NAMALWA (cell line): Measurements from ENCODE around the gene GRB10.

Experiments
- DNase-seq: peaks from one replicate; pipeline ENCODE4 v3.0.0-alpha.2; 2015; ENCODE audit warnings: low spot score

Gene GRB10

GRCh38 chr7:50803359-50804337 is 21.0 kb upstream of the GRB10 start:
- no peak for DNase-seq

GRCh38 chr7:50801907-50802306 is 19.2 kb upstream of the GRB10 start:
- DNase-seq = no peak

GRCh38 chr7:50799873-50800272 is 17.2 kb upstream of the GRB10 start:
- no peak for DNase-seq

GRCh38 chr7:50798126-50798525 is 15.4 kb upstream of the GRB10 start:
- DNase-seq = no peak

GRCh38 chr7:50795831-50796230 is 13.1 kb upstream of the GRB10 start:
- DNase-seq = no peak

- DNase-seq = no peak
Observed at GRCh38 chr7:50795253-50795652, 12.6 kb upstream of the GRB10 start.

- DNase-seq = no peak
Observed at GRCh38 chr7:50793947-50794570, 11.4 kb upstream of the GRB10 start.

- no peak for DNase-seq
Observed at GRCh38 chr7:50793120-50793946, 10.6 kb upstream of the GRB10 start.

- no peak for DNase-seq
Observed at GRCh38 chr7:50792342-50793119, 9.8 kb upstream of the GRB10 start.

GRCh38 chr7:50791938-50792341 is 9.2 kb upstream of the GRB10 start:
- no peak for DNase-seq

GRCh38 chr7:50791363-50791937 is 8.8 kb upstream of the GRB10 start:
- DNase-seq = no peak

- no peak for DNase-seq
Observed at GRCh38 chr7:50790381-50790780, 7.7 kb upstream of the GRB10 start.

GRCh38 chr7:50788382-50788781 is 5.7 kb upstream of the GRB10 start:
- DNase-seq = no peak

- no peak for DNase-seq
Observed at GRCh38 chr7:50787825-50788224, 5.1 kb upstream of the GRB10 start.

- DNase-seq = no peak
Observed at GRCh38 chr7:50785346-50785745, 2.6 kb upstream of the GRB10 start.

- no peak for DNase-seq
Observed at GRCh38 chr7:50783801-50784507, 1.3 kb upstream of the GRB10 start.

- DNase-seq = no peak
Observed at GRCh38 chr7:50783303-50783702, 607 bp upstream of the GRB10 start.

GRCh38 chr7:50781381-50782293 is 1.1 kb downstream of the GRB10 start:
- no peak for DNase-seq

GRCh38 chr7:50780436-50780835 is 2.3 kb downstream of the GRB10 start:
- DNase-seq = no peak

- DNase-seq = no peak
Observed at GRCh38 chr7:50779427-50779826, 3.3 kb downstream of the GRB10 start.
